ENCODE measurements around the gene TSHZ1. TPM values are rescaled to one million over a fixed set of nuclear protein-coding genes. Genes with fewer than 3 reads are reported as not detected.

Gene TSHZ1
- total and polyA plus RNA-seq, 2 of the 8 experiments (the other 6 are each of a cell fraction or from before 2014, with no cell fraction given) = 0.03 to 0.32 TPM

DNA sequence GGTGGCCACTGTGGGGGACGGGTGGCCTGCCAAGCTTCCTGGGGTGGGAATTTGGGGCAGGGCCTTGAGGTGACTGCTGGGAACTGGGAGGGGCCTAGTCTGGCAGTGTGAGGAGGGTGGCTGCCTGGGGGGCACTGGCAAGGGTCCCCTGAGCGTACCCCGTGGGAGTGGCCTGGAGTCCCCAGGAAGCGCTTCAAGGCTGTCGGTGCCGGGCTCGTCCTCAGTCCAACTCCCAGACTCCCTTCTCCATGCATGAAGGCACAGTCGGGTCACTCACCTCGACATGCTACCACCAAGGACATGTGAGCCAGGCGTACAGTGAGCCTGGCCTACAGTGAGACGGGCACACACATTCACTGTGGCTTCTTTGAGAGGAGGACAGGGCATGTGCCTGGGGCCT is 111.6 kb downstream of the TSHZ1 start (continued):
- TF ChIP-seq, protein P1, sequence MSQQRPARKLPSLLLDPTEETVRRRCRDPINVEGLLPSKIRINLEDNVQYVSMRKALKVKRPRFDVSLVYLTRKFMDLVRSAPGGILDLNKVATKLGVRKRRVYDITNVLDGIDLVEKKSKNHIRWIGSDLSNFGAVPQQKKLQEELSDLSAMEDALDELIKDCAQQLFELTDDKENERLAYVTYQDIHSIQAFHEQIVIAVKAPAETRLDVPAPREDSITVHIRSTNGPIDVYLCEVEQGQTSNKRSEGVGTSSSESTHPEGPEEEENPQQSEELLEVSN (IDR thresholded peaks at IDR 0.05) = no peak
- no peak for TF ChIP-seq TBP (IDR thresholded peaks at IDR 0.05; ENCODE audit: low read depth, low read length)
- no peak for TF ChIP-seq SRF (IDR thresholded peaks at IDR 0.05; ENCODE audit: low read depth, low read length)
